ENCODE results near the gene PLXNC1.

- TF ChIP-seq CTCF (IDR thresholded peaks at IDR 0.05) (no peak), EZH2 (IDR thresholded peaks at IDR 0.05; ENCODE audit: borderline replicate concordance, insufficient read depth, low read depth, low read length, poor library complexity, severe bottlenecking) (no peak)
These were observed 34.2 kb upstream of the PLXNC1 start for GRCh38 chr12:94114166-94114565.

All from B cell (primary cell).